ENCODE data around the gene TUBB6.
A peak's percentile ranks its signal among the peaks of the same experiment; 100 is the strongest.

The TUBB6 gene

DNA sequence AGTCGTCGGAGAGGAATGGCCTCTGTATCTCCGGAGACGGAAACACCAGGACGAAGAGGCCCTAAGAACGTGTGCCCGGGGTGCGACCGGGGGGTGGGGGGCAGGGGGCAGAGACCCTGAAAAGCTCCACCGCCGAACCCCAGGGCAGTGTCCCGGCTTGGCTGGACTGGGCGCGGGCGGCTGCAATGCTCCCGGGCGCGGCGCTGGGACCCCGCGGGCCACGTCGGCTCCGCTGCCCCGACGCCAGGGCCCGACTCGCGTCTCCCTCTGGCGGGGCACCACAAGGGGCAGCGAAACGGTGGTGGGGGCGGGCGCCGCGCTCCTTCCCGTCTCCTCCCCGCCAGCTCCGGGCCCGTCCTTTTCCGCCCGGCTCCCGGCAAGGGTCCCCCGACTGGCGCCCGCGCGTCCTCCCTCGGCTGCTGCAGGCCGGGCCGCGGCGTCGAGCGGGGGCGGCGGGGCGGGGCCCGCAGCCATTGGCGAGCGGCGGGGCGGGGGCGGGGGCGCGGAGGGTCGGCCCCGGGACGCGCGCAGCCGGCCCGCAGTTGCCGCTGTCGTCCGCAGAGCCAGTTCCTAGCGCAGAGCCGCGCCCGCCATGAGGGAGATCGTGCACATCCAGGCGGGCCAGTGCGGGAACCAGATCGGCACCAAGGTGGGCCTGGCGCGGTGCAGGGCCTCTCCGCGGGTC is at the start of gene TUBB6:
Gene TUBB6 (plus strand): TSS at position 541 of the 685 bp plus-strand sequence. CDS start 52 bp downstream, at position 593.
- DNase-seq, result peak; percentile 64

- no peak for DNase-seq
Observed at GRCh38 chr18:12258719-12259705, 49.0 kb upstream of the TUBB6 start.

DNA sequence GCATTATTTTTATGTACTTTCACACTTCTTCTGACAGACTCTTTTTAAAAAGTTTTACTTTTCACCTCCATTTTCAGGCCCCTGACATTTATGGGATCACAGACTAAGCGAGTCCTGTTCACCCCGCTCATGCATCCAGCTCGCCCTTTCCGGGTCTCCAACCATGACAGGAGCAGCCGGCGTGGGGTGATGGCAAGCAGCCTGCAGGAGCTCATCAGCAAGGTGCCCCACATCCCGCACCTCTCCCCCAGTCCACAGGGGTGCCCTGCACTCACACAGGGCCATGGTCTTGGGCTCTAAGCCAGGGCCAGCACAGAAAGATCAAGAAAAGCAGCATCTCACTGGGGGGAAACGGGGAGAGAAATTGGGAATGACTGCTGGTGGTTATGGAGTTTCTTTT is 45.3 kb upstream of the TUBB6 start:
- no peak for DNase-seq

GRCh38 chr18:12264864-12265263 is 43.2 kb upstream of the TUBB6 start:
- no peak for DNase-seq

GRCh38 chr18:12271376-12272235 is 36.4 kb upstream of the TUBB6 start:
- peak; percentile 89 for DNase-seq

DNA sequence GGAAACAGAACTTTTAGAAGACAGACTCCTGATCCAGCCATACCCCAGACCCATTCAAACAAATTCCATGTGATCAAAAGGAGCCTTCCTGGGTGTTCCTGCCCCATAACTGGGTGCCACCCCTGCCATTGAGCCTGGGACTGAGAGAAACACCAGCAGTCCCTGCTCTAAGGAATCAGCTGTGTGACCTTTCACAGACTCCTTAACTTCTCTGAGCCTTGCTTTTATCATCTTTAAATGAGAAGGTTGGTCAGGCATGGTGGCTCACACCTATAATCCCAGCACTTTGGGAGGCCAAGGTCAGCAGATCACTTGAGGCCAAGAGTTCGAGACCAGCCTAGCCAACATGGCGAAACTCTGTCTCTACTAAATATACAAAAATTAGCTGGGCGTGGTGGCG is 33.2 kb upstream of the TUBB6 start:
- no peak for DNase-seq

DNA sequence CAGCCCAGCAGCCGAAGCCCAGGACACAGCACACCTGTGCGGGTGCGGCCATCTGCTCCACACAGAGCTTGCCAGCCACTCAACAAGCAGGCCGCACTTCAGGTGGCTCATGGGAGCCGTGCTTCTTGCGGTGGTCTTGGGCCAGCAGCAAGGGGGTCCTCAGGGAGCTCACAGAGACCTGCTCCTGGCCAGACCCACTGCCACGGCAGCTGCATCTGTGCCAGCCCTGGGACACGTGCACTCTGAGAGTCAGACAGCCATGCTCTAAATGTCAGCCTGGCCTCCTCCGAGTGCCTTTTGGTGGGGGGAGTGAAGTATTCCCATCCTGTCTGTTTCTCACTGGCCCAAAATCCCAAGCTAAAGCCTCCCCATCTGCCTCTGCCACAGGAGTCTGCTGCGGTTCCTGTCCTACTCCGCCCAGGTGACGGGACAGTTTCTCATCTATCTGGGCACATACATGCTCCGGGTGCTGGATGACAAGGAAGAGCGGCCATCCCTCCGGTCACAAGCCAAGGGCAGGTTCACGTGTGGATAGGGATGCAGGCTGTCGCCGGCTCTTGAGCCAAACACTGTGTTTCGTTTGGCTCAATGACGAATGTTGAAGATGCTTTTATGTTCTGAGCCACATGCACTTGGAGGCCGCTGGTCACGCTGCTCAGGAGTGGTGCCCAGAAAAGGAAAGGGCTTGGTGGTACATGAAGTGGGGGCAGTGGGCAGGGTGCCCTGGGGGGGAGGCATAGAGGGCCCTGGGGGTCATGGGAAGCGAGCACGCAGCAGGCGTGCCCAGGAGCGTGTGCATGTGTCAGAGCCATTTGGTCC is 31.1 kb upstream of the TUBB6 start:
- no peak for DNase-seq

GRCh38 chr18:12278215-12278671 is 29.8 kb upstream of the TUBB6 start:
- peak; percentile 50 for DNase-seq

GRCh38 chr18:12278741-12279682 is 29.0 kb upstream of the TUBB6 start:
- no peak for DNase-seq

DNA sequence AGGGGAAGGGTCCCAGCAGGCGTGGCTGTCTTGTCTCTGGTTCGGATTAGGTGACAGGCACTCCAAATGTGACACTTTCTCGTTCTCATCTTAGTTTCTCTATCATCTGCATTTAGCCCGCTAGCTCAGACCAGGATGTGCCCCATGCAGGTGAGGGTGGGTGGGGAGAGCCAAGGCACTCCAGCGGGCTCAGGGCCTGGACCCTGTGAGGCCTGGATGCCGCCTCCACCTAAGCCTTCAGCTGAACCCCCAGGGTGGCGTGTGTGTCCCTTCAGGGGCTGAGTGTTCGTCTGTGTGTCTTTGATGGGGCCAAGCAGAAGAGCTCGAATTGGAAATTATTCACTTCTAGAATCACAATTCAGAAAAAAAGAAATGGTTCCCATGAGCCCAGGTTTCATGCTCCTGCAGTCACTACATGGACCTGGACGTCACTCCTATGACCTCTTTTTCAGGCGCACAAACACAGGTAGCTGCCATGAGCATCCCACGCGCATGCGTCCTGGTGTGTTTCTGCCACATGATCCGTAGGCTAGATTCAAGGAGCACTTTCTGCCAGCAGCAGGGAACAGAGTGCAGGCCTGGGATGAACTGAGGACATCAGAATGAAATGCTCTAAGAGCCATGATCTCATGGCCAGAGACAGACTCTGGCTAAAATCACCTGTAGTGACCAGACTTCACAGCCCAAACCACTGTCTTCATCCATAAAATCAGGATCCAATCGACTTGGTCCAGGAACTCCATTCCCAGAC is 28.1 kb upstream of the TUBB6 start:
- no peak for DNase-seq

DNA sequence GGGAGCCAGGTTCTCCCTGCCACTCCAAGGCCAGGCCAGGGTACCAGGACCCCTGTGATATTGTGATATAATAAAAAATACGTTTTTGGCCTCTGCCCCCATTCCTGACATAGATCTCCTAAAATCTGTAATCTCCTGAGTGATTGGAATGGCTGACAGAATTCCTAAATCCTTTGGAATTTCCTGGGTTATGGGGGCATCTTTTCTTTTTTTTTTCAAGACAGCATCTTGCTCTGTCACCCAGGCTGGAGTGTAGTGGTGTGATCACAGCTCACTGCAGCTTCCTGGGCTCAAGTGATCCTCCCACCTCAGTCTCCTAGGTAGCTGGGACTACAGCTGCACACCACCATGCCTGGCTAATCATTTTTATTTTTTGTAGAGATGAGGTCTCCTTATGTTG is 26.2 kb upstream of the TUBB6 start:
- no peak for DNase-seq

DNA sequence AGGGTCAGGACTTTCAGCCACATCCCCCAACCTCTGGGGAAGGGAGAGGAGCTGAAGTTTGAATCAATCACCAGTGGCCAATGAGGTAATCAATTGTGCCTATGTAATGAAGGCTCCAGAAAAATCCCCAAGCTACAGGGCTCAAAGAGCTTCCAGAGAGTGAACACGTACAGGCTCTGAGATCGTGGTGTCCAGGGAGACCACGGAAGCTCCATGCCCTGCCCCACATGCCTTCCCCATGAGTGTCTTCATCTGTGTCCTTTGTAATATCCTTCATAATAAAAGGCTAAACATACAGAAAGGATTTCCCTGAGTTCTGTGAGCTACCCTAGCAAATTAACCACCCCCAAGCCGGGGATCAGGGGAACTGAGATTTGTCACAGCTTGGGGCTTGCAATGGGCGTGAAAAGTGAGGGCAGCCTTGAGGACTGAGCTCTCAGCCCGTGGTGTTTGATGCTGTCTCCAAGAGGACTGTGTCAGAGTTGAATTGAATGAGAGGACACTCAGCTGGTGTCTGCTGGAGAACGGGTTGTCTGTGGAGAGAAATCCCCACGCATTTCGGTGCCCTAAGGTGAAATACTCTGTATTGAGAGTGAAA is 25.5 kb upstream of the TUBB6 start:
- no peak for DNase-seq

- DNase-seq, result peak; percentile 65
Observed at GRCh38 chr18:12283256-12283655, 24.8 kb upstream of the TUBB6 start.

GRCh38 chr18:12283666-12284065 is 24.4 kb upstream of the TUBB6 start:
- DNase-seq, result no peak

- no peak for DNase-seq
Observed at GRCh38 chr18:12287131-12287681, 20.8 kb upstream of the TUBB6 start.

- DNase-seq, result peak; percentile 64
Observed at GRCh38 chr18:12287684-12288402, 20.2 kb upstream of the TUBB6 start.

GRCh38 chr18:12288403-12288755 is 19.7 kb upstream of the TUBB6 start:
- peak; percentile 43 for DNase-seq

GRCh38 chr18:12290086-12290485 is 18.0 kb upstream of the TUBB6 start:
- DNase-seq, result no peak

DNA sequence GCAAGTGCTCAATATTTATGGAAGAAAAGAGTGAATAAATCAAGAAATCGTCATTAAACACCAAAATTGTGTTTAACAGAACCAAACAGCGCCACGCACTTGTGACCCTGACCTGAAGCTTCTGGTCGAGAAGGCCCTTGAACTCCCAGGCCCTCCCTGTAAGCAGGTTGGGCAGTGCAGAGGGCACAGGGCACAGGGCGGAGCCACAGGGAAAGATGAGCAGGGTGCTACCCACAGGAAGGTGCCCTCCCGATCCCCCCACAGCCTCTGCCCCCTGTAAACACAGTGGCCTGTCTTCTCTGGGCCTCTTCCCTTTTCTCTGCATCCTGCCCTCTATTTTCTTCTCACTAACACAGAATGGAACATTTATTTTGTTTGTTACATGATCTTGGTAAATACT is 16.9 kb upstream of the TUBB6 start:
- DNase-seq, result no peak
